Measurements from ENCODE around the gene PTPN9.
"Not testable (repeated sequence)": the region's sequence is repeated elsewhere in the genome, so short reads cannot be mapped to it uniquely, and the experiment has no call there.

Gene PTPN9

GRCh38 chr15:75451674-75452363 lies 127.3 kb downstream of the PTPN9 start, which contains the start of gene SIN3A:
Gene SIN3A, minus strand, starts transcription at chr15:75451690. Its CDS starts 21,315 bp downstream, at chr15:75430375.
- DNase-seq: peak; percentile 92

GRCh38 chr15:75451202-75451673 lies 127.9 kb downstream of the PTPN9 start:
- DNase-seq: no peak

GRCh38 chr15:75450307-75451201 lies 128.6 kb downstream of the PTPN9 start:
- peak; percentile 88 for DNase-seq

DNA sequence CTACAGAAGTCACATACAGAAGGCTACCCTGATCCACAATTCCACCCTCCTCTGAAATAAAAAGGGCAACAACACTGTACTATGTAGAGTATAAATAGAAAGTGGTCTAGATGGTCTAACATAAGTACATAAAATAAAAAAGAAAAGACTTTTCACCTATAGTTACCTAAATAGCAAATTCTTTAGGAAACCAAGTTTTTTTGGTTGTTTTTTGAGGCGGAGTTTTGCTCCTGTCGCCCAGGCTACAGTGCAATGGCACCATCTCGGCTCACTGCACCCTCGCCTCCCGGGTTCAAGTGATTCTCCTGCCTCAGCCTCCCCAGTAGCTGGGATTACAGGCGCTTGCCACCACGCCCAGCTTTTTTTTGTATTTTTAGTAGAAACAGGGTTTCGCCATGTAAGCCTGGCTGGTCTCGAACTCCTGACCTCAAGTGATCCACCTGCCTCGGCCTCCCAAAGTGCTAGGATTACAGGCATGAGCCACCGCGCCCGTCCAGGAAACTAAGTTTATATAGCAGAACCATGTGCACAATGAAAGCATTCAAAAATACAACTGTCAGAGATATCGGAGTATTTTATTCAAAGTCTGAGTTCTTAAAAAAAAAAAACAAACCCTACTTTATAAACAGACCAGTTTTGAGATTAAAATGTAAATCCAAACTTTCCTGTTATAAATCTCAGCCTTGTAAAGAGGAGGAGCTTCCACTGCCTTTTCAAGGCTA lies 129.4 kb downstream of the PTPN9 start:
- DNase-seq: no peak

DNA sequence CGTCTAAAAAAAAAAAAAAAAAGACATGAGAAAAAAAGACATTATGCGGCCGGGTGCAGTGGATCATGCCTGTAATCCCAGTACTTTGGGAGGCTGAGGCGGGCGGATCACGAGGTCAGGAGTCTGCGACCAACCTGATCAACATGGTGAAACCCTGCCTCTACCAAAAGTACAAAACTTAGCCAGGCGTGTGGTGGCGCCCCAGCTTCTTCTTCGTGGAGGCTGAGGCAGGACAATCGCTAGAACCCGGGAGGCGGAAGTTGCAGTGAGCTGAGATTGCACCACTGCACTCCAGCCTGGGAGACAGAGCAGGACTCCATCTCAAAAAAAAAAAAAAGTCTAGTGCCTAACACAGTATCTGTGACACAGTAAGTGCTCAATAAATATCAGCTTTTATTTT lies 130.9 kb downstream of the PTPN9 start:
- DNase-seq: not testable (repeated sequence)

- no peak for DNase-seq
These were observed 133.0 kb downstream of the PTPN9 start for GRCh38 chr15:75446151-75446550.

DNA sequence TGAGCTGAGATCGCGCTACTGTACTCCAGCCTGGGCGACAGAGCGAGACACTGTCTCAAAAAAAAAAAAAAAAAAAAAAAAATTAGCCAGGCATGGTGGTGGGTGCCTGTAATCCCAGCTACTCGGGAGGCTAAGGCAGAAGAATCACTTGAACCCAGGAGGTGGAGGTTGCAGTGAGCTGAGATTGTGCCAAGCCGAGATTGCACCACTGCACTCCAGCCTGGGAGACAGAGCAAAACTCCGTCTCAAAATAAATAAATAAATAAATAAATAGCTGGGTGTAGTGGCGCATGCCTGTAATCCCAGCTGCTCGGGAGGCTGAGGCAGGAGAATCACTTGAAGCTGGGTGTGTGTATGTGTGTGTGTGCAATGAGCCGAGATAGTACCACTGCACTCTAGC lies 133.8 kb downstream of the PTPN9 start:
- DNase-seq: not testable (repeated sequence)

- DNase-seq: not testable (repeated sequence)
These were observed 135.1 kb downstream of the PTPN9 start for GRCh38 chr15:75443972-75444453.

DNA sequence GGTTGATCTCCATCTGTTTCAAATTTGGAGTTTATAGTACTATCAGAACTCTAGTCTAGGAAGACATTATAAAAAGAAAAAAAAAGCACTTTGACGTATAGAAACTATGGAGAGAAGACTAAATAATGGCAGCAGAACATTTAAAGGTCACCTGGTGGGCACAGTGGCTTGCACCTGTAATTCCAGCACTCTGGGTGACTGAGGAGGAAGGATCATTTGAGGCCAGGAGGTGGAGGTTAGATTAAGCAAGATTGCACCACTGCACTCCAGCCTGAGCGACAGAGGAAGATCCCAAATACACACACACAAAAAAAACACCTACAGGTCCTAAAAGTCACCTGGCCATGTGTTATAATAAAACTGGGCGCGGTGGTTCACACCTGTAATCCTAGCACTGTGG lies 141.4 kb downstream of the PTPN9 start:
- DNase-seq: no peak

GRCh38 chr15:75436881-75437280 lies 142.2 kb downstream of the PTPN9 start:
- no peak for DNase-seq

DNA sequence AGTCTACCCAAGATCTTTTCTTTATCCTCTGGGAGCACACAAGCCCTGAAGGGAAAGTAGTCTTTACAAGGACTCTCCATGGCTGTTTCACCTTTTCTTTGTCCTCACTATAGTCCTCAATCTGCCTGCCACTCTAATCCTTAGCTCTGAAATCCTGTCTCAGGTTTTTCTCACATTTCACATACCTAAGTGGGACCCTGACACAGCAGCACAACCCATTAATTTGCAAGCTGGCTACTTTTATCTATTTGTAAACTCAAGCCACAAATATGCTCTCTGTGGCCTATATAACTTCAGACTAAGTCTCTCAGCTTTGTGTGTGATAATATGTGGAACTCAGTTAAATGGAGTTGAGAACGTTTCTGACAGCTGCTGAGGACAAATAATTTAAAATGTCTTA lies 147.4 kb downstream of the PTPN9 start:
- no peak for DNase-seq

- DNase-seq: no peak
These were observed 147.8 kb downstream of the PTPN9 start for GRCh38 chr15:75431270-75431669.

DNA sequence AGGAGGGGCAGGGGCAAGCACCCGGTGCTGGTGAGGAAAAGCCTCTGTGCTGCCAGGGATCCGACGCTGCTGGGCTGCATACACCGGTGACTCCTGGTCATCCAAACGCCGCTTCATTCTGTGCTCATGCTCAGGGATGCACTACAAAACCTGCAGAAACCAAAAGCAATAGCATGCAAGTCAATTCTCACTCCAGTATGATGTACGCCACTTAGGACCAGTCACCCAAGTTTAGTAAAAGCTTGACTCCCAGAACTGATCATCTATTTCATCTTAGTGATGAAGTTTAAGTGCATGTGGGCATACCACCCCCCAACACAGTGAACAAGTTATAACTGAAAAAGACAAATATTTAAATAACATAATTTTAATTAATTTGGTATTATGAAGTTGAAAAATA lies 148.9 kb downstream of the PTPN9 start:
- no peak for DNase-seq

- no peak for DNase-seq
These were observed 151.0 kb downstream of the PTPN9 start for GRCh38 chr15:75428152-75428551.

- no peak for DNase-seq
These were observed 153.1 kb downstream of the PTPN9 start for GRCh38 chr15:75425966-75426500.

GRCh38 chr15:75422554-75422953 lies 156.6 kb downstream of the PTPN9 start:
- DNase-seq: no peak

GRCh38 chr15:75420698-75421097 lies 158.4 kb downstream of the PTPN9 start:
- no peak for DNase-seq

GRCh38 chr15:75416584-75416983 lies 162.5 kb downstream of the PTPN9 start:
- DNase-seq: no peak

Data from activated CD4-positive, CD25-positive, alpha-beta regulatory T cell treated with anti-CD3 and anti-CD28 coated beads, Interleukin-2, amount 50 U/mL, for 72 hours (primary cell).